Measurements from ENCODE around the gene CRYGN.
A peak's percentile ranks its signal among the peaks of the same experiment; 100 is the strongest.

The CRYGN gene

DNA sequence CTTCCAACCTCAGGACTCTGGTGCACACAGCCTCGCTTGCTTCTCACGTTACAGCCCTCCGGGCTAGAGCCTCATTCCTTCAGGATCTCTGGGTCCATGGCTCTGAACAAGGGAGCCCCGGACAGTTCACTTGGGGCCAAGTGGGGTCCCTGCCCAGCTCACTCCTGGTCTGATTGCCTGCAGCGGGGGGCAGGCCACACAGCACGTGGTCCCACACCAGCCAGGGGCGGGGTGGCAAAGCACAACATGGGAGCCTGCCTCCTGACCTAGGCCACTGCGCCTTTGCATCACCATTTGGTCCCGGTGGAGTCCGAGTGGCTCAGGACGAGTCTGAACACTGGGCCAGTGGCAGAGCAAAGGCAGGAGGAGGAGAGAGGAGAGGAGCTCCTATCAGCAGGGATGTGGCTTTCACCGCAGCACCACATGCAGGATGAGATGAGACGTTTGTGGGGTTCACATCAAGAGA is 13.4 kb upstream of the CRYGN start:
- FAIRE-seq (no peak), DNase-seq (ENCODE audit: insufficient read length, low spot score) (no peak)
- TF ChIP-seq TAF1 (IDR thresholded peaks at IDR 0.05; ENCODE audit: low read depth, low read length) (no peak), PAX5 (IDR thresholded peaks at IDR 0.05; ENCODE audit: insufficient read depth, low read length, severe bottlenecking) (no peak), POLR2A (IDR thresholded peaks at IDR 0.05; ENCODE audit: low read depth, low read length) (no peak), POLR2AphosphoS5 (IDR thresholded peaks at IDR 0.05; ENCODE audit: low read depth, low read length) (no peak), SPI1 (IDR thresholded peaks at IDR 0.05; ENCODE audit: low read depth, low read length) (no peak), POU2F2 (IDR thresholded peaks at IDR 0.05; ENCODE audit: low read depth, low read length) (no peak)

DNA sequence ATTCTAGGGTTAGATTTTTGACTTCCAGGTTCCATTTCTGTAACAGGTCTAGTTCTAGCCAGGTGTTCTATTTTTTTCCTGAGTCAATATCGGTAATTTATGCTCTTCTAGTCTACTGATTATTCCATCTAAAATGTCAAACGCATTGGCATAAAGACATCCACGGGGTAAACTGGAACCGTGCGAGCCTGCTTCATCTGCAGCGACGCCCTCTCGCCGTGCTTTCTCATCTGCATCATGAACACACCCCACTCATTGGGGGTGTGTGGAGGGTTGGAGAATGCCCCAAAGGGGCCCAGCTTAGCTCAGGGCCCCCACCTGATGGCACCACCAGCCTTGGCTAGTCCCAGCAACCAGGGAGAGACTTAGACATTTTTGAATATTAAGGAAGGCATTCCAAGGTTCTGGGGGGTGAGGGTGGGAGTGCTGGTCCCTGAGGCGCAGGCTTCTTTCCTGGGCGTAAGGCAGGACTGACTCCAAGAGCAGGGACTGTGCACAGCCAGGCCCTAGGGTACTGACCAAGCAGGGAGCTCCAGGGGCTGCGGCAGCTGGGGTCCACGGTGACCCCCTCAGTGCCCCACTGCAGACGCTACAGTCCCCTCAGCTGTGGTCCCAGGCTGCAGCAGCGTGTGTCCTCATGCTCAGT is 12.9 kb upstream of the CRYGN start:
- FAIRE-seq (no peak), DNase-seq (ENCODE audit: insufficient read length, low spot score) (no peak)
- TF ChIP-seq SPI1 (IDR thresholded peaks at IDR 0.05; ENCODE audit: low read depth, low read length), result no peak
- no peak for TF ChIP-seq POLR2AphosphoS5 (IDR thresholded peaks at IDR 0.05; ENCODE audit: low read depth, low read length)
- no peak for TF ChIP-seq PAX5 (IDR thresholded peaks at IDR 0.05; ENCODE audit: insufficient read depth, low read length, severe bottlenecking)
- no peak for TF ChIP-seq POU2F2 (IDR thresholded peaks at IDR 0.05; ENCODE audit: low read depth, low read length)
- TF ChIP-seq TAF1 (IDR thresholded peaks at IDR 0.05; ENCODE audit: low read depth, low read length), result no peak
- TF ChIP-seq POLR2A (IDR thresholded peaks at IDR 0.05; ENCODE audit: low read depth, low read length), result no peak

DNA sequence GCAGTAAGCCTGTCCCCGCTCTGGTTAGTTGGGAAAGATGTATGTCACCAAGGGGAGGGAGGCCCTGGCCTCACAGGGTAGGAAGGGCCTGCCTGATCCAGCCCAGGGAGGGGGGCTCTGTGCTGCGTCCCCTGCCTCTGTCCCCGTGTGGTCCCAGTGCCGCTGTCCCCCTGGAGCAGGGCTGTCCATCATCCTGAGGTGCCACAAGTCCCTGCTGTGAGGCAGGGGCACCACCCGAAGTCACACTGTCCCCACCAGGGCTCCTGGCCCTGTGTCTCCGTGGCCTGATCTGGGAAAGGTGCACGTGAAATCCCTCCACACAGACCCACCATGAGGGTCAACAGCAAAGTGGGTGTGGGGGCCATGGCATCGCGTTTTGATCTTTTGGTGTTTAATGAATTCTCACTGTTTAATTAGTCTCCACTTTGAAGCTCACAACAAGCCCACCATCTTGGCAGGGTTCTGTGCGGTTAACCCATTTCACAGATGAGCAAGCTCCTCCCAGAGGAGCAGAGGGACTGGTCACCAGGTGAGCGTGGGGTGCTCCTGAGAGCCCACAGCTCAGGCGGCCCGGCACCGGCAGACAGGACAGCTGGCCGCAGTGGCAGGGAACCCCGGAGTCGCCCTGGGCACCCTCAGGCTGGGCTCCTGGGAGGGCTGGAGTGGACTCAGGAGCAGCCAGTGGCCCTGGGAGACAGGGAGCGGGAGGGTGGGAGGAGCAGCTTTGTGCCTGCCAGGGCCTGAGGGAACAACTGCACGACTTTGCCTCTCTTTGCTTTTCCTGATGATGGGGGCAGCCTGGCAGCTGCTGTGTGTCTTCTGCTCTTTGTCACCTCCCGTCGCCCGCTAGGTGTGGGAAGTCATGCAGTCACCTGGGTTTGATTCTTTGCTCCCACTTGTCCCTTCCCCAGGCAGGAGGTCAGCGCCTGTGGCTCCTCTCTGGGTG is 12.0 kb upstream of the CRYGN start:
- FAIRE-seq, result no peak
- TF ChIP-seq TAF1 (IDR thresholded peaks at IDR 0.05; ENCODE audit: low read depth, low read length) (no peak), PAX5 (IDR thresholded peaks at IDR 0.05; ENCODE audit: insufficient read depth, low read length, severe bottlenecking) (no peak), SPI1 (IDR thresholded peaks at IDR 0.05; ENCODE audit: low read depth, low read length) (no peak), POLR2A (IDR thresholded peaks at IDR 0.05; ENCODE audit: low read depth, low read length) (no peak), POU2F2 (IDR thresholded peaks at IDR 0.05; ENCODE audit: low read depth, low read length) (no peak), POLR2AphosphoS5 (IDR thresholded peaks at IDR 0.05; ENCODE audit: low read depth, low read length) (no peak)
- no peak for DNase-seq (ENCODE audit: insufficient read length, low spot score)

DNA sequence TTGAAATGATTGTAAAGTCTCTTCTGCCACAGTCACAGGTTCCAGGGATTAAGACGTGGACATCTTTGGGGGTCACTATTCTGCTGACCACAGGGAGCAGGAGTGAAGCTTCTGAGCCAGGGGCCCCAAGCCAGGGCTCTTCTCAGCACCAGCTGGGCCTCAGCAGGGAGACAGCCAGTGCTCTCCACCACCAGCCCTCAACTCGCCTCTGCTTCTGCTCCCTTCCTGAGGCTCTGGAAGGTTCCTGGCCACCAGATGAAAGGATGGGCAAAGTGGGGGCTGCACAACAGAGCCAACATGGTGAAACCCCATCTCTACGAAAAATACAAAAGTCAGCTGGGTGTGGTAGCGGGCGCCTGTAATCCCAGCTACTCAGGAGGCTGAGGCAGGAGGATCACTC is 11.2 kb upstream of the CRYGN start:
- DNase-seq (ENCODE audit: insufficient read length, low spot score) (no peak), FAIRE-seq (no peak)
- TF ChIP-seq SPI1 (IDR thresholded peaks at IDR 0.05; ENCODE audit: low read depth, low read length), result no peak
- no peak for TF ChIP-seq POLR2A (IDR thresholded peaks at IDR 0.05; ENCODE audit: low read depth, low read length)
- TF ChIP-seq PAX5 (IDR thresholded peaks at IDR 0.05; ENCODE audit: insufficient read depth, low read length, severe bottlenecking), result no peak
- TF ChIP-seq POU2F2 (IDR thresholded peaks at IDR 0.05; ENCODE audit: low read depth, low read length), result no peak
- no peak for TF ChIP-seq POLR2AphosphoS5 (IDR thresholded peaks at IDR 0.05; ENCODE audit: low read depth, low read length)
- TF ChIP-seq TAF1 (IDR thresholded peaks at IDR 0.05; ENCODE audit: low read depth, low read length), result no peak

DNA sequence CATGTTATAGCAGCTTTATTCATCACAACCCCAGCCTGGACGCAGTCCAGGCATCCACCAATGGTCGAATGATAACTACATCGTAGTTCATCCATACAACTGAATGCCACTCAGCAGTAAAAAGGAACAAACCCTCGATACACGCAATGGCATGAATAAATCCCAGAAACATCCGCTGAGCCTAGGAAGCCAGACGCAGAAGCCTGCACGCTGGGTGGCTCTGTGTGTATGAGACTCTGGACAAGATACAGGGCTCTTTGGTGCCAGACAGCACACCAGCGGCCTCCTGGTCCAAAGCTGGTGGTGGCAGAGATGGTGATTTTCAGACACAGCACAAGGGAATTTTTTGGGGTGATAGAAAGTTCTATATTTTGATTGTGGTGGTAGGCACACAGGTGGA is 10.0 kb upstream of the CRYGN start:
- TF ChIP-seq PAX5 (IDR thresholded peaks at IDR 0.05; ENCODE audit: insufficient read depth, low read length, severe bottlenecking) (no peak), POLR2A (IDR thresholded peaks at IDR 0.05; ENCODE audit: low read depth, low read length) (no peak), TAF1 (IDR thresholded peaks at IDR 0.05; ENCODE audit: low read depth, low read length) (no peak), SPI1 (IDR thresholded peaks at IDR 0.05; ENCODE audit: low read depth, low read length) (no peak), POU2F2 (IDR thresholded peaks at IDR 0.05; ENCODE audit: low read depth, low read length) (no peak), POLR2AphosphoS5 (IDR thresholded peaks at IDR 0.05; ENCODE audit: low read depth, low read length) (no peak)
- FAIRE-seq, result peak; percentile 77
- no peak for DNase-seq (ENCODE audit: insufficient read length, low spot score)

DNA sequence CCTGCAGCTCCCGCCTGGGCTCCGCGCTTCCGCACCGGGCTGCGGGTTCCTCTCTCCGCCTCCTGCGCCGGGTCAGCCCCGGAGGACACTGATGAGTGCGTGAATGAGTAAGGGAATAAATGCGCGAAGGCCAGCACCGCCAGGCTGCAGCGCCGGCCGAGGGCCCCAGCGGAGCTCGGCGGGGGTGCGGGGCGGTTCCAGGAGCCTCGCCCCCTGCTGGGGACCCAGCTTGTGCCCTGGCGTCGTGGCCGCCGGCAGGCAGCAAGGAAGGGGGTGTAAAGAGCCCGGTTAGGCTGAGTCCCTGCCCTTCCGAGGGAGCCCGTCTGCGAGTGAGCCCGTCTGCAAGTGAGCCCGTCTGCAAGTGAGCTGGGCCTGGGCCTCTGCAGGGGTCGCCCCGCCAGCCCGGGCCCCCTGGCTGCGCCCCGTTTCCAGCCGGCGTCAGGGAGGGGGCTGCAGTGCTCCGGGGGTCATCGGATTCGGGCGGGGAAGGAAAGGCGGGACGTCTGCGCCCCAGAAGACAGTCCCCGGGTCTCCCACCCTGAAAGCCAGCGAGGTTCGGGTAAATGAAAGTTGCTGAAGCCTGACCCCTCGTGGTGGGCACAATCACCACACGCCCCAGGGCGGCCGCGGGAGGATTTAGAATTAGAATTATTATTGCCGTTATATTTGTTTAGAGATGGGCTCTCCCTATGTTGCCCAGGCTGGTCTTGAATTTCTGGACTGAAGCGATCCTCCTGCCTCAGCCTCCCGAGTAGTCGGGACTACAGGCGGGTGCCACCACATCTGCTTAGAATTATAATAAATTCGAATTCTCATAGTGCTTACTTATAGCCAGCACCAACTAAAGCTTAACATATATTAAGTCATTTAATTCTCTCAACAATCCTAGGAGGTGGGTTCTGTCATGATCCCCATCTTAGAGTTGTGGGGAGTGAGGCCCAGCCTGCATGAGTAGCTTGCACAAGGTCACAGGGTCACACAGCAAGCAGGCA is 8.6 kb upstream of the CRYGN start:
- FAIRE-seq (peak; percentile 54), DNase-seq (ENCODE audit: insufficient read length, low spot score) (peak; percentile 90)
- no peak for TF ChIP-seq POLR2AphosphoS5 (IDR thresholded peaks at IDR 0.05; ENCODE audit: low read depth, low read length)
- TF ChIP-seq SPI1 (IDR thresholded peaks at IDR 0.05; ENCODE audit: low read depth, low read length), result no peak
- no peak for TF ChIP-seq POLR2A (IDR thresholded peaks at IDR 0.05; ENCODE audit: low read depth, low read length)
- TF ChIP-seq PAX5 (IDR thresholded peaks at IDR 0.05; ENCODE audit: insufficient read depth, low read length, severe bottlenecking), result no peak
- no peak for TF ChIP-seq POU2F2 (IDR thresholded peaks at IDR 0.05; ENCODE audit: low read depth, low read length)
- no peak for TF ChIP-seq TAF1 (IDR thresholded peaks at IDR 0.05; ENCODE audit: low read depth, low read length)

DNA sequence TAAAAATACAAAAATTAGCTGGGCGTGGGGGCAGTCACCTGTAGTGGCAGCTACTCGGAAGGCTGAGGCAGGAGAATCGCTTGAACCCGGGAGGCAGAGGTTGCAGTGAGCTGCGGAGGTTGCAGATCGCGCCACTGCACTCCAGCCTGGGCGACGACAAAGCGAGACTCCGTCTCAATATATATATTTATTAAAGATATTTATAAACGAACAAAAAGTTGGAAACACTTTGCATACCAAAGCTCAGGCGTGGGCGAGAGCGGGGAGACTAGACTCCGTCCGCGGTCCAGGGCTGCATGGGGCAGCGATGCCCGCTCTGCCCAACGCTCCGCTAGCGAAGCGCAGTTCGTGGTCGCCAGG is 7.9 kb upstream of the CRYGN start:
- no peak for FAIRE-seq
- DNase-seq (ENCODE audit: insufficient read length, low spot score), result no peak
- TF ChIP-seq SPI1 (IDR thresholded peaks at IDR 0.05; ENCODE audit: low read depth, low read length), result no peak
- TF ChIP-seq POLR2A (IDR thresholded peaks at IDR 0.05; ENCODE audit: low read depth, low read length), result no peak
- TF ChIP-seq TAF1 (IDR thresholded peaks at IDR 0.05; ENCODE audit: low read depth, low read length), result no peak
- no peak for TF ChIP-seq POLR2AphosphoS5 (IDR thresholded peaks at IDR 0.05; ENCODE audit: low read depth, low read length)
- TF ChIP-seq POU2F2 (IDR thresholded peaks at IDR 0.05; ENCODE audit: low read depth, low read length), result no peak
- no peak for TF ChIP-seq PAX5 (IDR thresholded peaks at IDR 0.05; ENCODE audit: insufficient read depth, low read length, severe bottlenecking)

DNA sequence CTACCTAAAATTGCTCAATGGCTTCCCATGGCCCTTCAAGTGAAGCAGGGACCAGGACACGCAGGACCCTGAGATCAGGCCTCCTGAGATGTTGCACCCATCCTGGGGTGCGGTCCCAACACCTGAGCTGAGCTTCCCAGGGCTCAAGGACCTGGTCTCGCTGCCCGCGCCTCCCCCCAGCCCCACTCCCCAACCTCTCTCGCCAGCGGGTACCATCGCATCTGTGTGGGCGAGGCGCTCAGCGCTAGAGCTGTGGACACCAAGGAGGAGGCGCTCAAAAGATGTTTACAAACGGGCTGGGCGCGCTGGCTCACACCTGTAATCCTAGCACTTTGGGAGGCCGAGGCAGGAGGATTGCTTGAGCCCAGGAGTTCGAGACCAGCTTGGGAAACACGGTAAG is 7.4 kb upstream of the CRYGN start:
- FAIRE-seq, result no peak
- DNase-seq (ENCODE audit: insufficient read length, low spot score), result no peak
- TF ChIP-seq POLR2AphosphoS5 (IDR thresholded peaks at IDR 0.05; ENCODE audit: low read depth, low read length) (no peak), POU2F2 (IDR thresholded peaks at IDR 0.05; ENCODE audit: low read depth, low read length) (no peak), SPI1 (IDR thresholded peaks at IDR 0.05; ENCODE audit: low read depth, low read length) (no peak), PAX5 (IDR thresholded peaks at IDR 0.05; ENCODE audit: insufficient read depth, low read length, severe bottlenecking) (no peak), POLR2A (IDR thresholded peaks at IDR 0.05; ENCODE audit: low read depth, low read length) (no peak), TAF1 (IDR thresholded peaks at IDR 0.05; ENCODE audit: low read depth, low read length) (no peak)
